GM12878 (cell line): ENCODE data around the gene SLC25A30. TPM values are rescaled to one million over a fixed set of nuclear protein-coding genes. Genes with fewer than 3 reads are reported as not detected.

ENCODE experiments used
- ATF7 ChIP-seq: fragments of 450-650 bp; IDR thresholded peaks from 2 replicates; pipeline ENCODE4 v1.6.1; 2016; ENCODE audit warnings: low read depth, mild to moderate bottlenecking
- CREM ChIP-seq: IDR thresholded peaks from 2 replicates; pipeline ENCODE4 v1.6.1; 2014; ENCODE audit warnings: antibody characterized with exemption, low read depth
- E2F4 ChIP-seq: IDR thresholded peaks from 2 replicates; pipeline ENCODE4 v1.6.1; 2012; ENCODE audit warnings: low read depth, low read length, improper control_type of control experiment
- KDM1A ChIP-seq: fragments of 200-600 bp; sonication (generic); IDR thresholded peaks from 2 replicates; pipeline ENCODE4 v1.6.1; 2016; ENCODE audit warnings: borderline replicate concordance
- MEF2A ChIP-seq: IDR thresholded peaks from 2 replicates; pipeline ENCODE4 v1.6.1; 2011; ENCODE audit warnings: low read depth, mild to moderate bottlenecking, low read length, moderate library complexity; ENCODE audit not compliant: insufficient read depth
- PRDM15 ChIP-seq: fragments of 450-650 bp; formaldehyde crosslinking; IDR thresholded peaks from 2 replicates; pipeline ENCODE4 v1.4.0; 2020; ENCODE audit warnings: mild to moderate bottlenecking, moderate library complexity
- RB1 ChIP-seq: fragments of 450-650 bp; formaldehyde crosslinking; IDR thresholded peaks from 2 replicates; pipeline ENCODE4 v1.6.1; 2017; ENCODE audit warnings: mild to moderate bottlenecking, borderline replicate concordance
- RBBP5 ChIP-seq: fragments of 200-600 bp; sonication (generic); conservative IDR thresholded peaks from 2 replicates; pipeline ENCODE4 v1.6.1; 2016
- RELA ChIP-seq: fragments of 450-650 bp; IDR thresholded peaks from 2 replicates; pipeline ENCODE4 v1.8.0; 2014; ENCODE audit warnings: borderline replicate concordance; ENCODE audit not compliant: partially characterized antibody
- SP1 ChIP-seq: IDR thresholded peaks from one replicate; pipeline ENCODE4 v1.6.1; 2011; ENCODE audit warnings: low read depth, low read length
- USF2 ChIP-seq: IDR thresholded peaks from 2 replicates; pipeline ENCODE4 v1.6.1; 2011; ENCODE audit warnings: low read depth, low read length, improper control_type of control experiment, borderline replicate concordance
- YY1 ChIP-seq: IDR thresholded peaks from 2 replicates; pipeline ENCODE4 v1.6.1; 2011; ENCODE audit warnings: low read depth, mild to moderate bottlenecking, low read length
- polyA plus RNA-seq, 11 experiments: library from polyadenylated mRNA; depleted of rRNA in 4 of 11; unstranded in 6 of 11; stranded (reverse) in 5 of 11; fragments of >200 nt; fragmentation: Nextera tagmentation in 4 of 11; fragmentation: Illumina TruSeq in 1 of 11; extraction: Ambion mirVana in 4 of 11; extraction: Trizol in 1 of 11; gene quantifications; 1 replicate in 1 of 11; 2 replicates in 10 of 11; pipeline versions ENCODE4 v1.2.1 to v1.2.3, GENCODE V29; 2011 to 2016; ENCODE audit warnings: inconsistent platforms in 2 of 11, missing spikeins in 2 of 11, low read depth in 1 of 11
- total RNA-seq, 4 experiments: library from RNA; depleted of rRNA in 3 of 4; stranded (reverse); fragments of >200 nt in 3 of 4; fragmentation: Illumina TruSeq in 1 of 4; extraction: Trizol in 1 of 4; gene quantifications; 2 replicates each; pipeline versions ENCODE4 v1.2.1 to v1.2.3, GENCODE V29; 2013 to 2021
- TF ChIP-seq, protein P1 (sequence below): fragments of 450-650 bp; IDR thresholded peaks from 2 replicates; pipeline ENCODE4 v1.6.1; 2017; ENCODE audit warnings: mild to moderate bottlenecking, low read depth, inconsistent platforms; ENCODE audit not compliant: poor library complexity, severe bottlenecking
- TF ChIP-seq, protein P2 (sequence below): fragments of 450-650 bp; formaldehyde crosslinking; IDR thresholded peaks from 2 replicates; pipeline ENCODE4 v1.4.0; 2022; ENCODE audit warnings: mild to moderate bottlenecking, moderate library complexity
- TF ChIP-seq, protein P3 (sequence below), 3 experiments: IDR thresholded peaks in 2 of 3; conservative IDR thresholded peaks in 1 of 3; 2 replicates each; pipeline ENCODE4 v1.5.1; 2011; ENCODE audit warnings: low read depth in 3 of 3, low read length in 3 of 3, mild to moderate bottlenecking in 3 of 3, control low read depth in 2 of 3, moderate library complexity in 2 of 3, inconsistent platforms in 1 of 3, mixed read lengths in 1 of 3; ENCODE audit not compliant: control insufficient read depth in 2 of 3, insufficient read depth in 1 of 3; ENCODE audit errors: extremely low read depth in 1 of 3

Gene SLC25A30
- total and polyA plus RNA-seq, 10 of the 15 experiments (the other 5 are each of a cell fraction or from before 2014, with no cell fraction given): 2.4 to 18.0 (median 8.9) TPM

GRCh38 chr13:45417790-45418534 lies at the start of gene SLC25A30 (continued):
- TF ChIP-seq PRDM15 (CRISPR knock-in tag) (no peak), USF2 (no peak), RELA (no peak), E2F4 (no peak), RB1 (no peak), MEF2A (no peak), ATF7 (no peak), CREM (peak; percentile 11; the same call in 1 of the 2 replicates), KDM1A (no peak), YY1 (no peak), SP1 (no peak), RBBP5 (no peak)
- TF ChIP-seq, protein P1, sequence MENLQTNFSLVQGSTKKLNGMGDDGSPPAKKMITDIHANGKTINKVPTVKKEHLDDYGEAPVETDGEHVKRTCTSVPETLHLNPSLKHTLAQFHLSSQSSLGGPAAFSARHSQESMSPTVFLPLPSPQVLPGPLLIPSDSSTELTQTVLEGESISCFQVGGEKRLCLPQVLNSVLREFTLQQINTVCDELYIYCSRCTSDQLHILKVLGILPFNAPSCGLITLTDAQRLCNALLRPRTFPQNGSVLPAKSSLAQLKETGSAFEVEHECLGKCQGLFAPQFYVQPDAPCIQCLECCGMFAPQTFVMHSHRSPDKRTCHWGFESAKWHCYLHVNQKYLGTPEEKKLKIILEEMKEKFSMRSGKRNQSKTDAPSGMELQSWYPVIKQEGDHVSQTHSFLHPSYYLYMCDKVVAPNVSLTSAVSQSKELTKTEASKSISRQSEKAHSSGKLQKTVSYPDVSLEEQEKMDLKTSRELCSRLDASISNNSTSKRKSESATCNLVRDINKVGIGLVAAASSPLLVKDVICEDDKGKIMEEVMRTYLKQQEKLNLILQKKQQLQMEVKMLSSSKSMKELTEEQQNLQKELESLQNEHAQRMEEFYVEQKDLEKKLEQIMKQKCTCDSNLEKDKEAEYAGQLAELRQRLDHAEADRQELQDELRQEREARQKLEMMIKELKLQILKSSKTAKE: no peak
- TF ChIP-seq, protein P2, sequence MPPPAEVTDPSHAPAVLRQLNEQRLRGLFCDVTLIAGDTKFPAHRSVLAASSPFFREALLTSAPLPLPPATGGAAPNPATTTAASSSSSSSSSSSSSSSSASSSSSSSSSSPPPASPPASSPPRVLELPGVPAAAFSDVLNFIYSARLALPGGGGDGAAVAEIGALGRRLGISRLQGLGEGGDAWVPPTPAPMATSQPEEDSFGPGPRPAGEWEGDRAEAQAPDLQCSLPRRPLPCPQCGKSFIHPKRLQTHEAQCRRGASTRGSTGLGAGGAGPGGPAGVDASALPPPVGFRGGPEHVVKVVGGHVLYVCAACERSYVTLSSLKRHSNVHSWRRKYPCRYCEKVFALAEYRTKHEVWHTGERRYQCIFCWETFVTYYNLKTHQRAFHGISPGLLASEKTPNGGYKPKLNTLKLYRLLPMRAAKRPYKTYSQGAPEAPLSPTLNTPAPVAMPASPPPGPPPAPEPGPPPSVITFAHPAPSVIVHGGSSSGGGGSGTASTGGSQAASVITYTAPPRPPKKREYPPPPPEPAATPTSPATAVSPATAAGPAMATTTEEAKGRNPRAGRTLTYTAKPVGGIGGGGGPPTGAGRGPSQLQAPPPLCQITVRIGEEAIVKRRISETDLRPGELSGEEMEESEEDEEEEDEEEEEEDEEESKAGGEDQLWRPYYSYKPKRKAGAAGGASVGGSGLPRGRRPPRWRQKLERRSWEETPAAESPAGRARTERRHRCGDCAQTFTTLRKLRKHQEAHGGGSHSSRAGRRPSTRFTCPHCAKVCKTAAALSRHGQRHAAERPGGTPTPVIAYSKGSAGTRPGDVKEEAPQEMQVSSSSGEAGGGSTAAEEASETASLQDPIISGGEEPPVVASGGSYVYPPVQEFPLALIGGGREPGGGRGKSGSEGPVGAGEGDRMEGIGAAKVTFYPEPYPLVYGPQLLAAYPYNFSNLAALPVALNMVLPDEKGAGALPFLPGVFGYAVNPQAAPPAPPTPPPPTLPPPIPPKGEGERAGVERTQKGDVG (CRISPR knock-in tag): no peak
- TF ChIP-seq, protein P3, sequence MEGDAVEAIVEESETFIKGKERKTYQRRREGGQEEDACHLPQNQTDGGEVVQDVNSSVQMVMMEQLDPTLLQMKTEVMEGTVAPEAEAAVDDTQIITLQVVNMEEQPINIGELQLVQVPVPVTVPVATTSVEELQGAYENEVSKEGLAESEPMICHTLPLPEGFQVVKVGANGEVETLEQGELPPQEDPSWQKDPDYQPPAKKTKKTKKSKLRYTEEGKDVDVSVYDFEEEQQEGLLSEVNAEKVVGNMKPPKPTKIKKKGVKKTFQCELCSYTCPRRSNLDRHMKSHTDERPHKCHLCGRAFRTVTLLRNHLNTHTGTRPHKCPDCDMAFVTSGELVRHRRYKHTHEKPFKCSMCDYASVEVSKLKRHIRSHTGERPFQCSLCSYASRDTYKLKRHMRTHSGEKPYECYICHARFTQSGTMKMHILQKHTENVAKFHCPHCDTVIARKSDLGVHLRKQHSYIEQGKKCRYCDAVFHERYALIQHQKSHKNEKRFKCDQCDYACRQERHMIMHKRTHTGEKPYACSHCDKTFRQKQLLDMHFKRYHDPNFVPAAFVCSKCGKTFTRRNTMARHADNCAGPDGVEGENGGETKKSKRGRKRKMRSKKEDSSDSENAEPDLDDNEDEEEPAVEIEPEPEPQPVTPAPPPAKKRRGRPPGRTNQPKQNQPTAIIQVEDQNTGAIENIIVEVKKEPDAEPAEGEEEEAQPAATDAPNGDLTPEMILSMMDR (IDR thresholded peaks at IDR 0.05 in 2 of 3, conservative IDR thresholded peaks at IDR 0.05 in 1 of 3; ENCODE audit: control insufficient read depth in 2 of 3, extremely low read depth in 1 of 3, insufficient read depth in 1 of 3, low read depth in 3 of 3, low read length in 3 of 3): no peak
